Measurements from ENCODE around the gene PPP1R12A.

- no peak for TF ChIP-seq POLR2A (IDR thresholded peaks at IDR 0.05)
- TF ChIP-seq, protein P1, sequence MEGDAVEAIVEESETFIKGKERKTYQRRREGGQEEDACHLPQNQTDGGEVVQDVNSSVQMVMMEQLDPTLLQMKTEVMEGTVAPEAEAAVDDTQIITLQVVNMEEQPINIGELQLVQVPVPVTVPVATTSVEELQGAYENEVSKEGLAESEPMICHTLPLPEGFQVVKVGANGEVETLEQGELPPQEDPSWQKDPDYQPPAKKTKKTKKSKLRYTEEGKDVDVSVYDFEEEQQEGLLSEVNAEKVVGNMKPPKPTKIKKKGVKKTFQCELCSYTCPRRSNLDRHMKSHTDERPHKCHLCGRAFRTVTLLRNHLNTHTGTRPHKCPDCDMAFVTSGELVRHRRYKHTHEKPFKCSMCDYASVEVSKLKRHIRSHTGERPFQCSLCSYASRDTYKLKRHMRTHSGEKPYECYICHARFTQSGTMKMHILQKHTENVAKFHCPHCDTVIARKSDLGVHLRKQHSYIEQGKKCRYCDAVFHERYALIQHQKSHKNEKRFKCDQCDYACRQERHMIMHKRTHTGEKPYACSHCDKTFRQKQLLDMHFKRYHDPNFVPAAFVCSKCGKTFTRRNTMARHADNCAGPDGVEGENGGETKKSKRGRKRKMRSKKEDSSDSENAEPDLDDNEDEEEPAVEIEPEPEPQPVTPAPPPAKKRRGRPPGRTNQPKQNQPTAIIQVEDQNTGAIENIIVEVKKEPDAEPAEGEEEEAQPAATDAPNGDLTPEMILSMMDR (IDR thresholded peaks at IDR 0.05) = no peak
- no peak for TF ChIP-seq POLR2AphosphoS5 (IDR thresholded peaks at IDR 0.05)
- no peak for TF ChIP-seq EP300 (IDR thresholded peaks at IDR 0.05)
Measured at GRCh38 chr12:79891506-79892162, 43.3 kb downstream of the PPP1R12A start.
